Vagina (tissue), 2 donors: ENCODE data around the gene RALGAPB. TPM values are rescaled to one million over a fixed set of nuclear protein-coding genes. Genes with fewer than 3 reads are reported as not detected.

Experiments used
- DNase-seq, 2 donors: peaks; one replicate each; pipeline ENCODE4 v3.0.0-alpha.2; 2017; ENCODE audit errors: extremely low spot score in 2 of 2
- H3K27ac ChIP-seq: fragments of 200-600 bp; sonication (generic); one replicate; pipeline ENCODE4 v1.5.1; 2019
- H3K27me3 ChIP-seq: fragments of 200-600 bp; sonication (generic); one replicate; pipeline ENCODE4 v1.5.1; 2019
- H3K36me3 ChIP-seq, 2 donors: fragments of 200-600 bp; sonication (generic); one replicate each; pipeline ENCODE4 v1.5.1; 2017 to 2019
- H3K4me1 ChIP-seq: fragments of 200-600 bp; sonication (generic); one replicate; pipeline ENCODE4 v1.5.1; 2019
- H3K4me3 ChIP-seq, 2 donors: fragments of 200-600 bp; sonication (generic); 1 replicate in 1 of 2; 2 replicates in 1 of 2; pipeline ENCODE4 v1.5.1; 2016 to 2019
- H3K9me3 ChIP-seq: fragments of 200-600 bp; sonication (generic); one replicate; pipeline ENCODE4 v1.5.1; 2019
- POLR2A ChIP-seq, 2 donors: fragments of 450-650 bp; IDR thresholded peaks; one replicate each; pipeline ENCODE4 v1.6.1; 2017; ENCODE audit warnings: antibody characterized with exemption in 2 of 2, mild to moderate bottlenecking in 2 of 2, moderate library complexity in 2 of 2
- POLR2AphosphoS5 ChIP-seq, 2 donors: sonication (generic); formaldehyde crosslinking; IDR thresholded peaks; one replicate each; pipeline ENCODE4 v1.9.0; 2017; ENCODE audit warnings: antibody characterized with exemption in 2 of 2, mild to moderate bottlenecking in 2 of 2, low read depth in 1 of 2; ENCODE audit not compliant: insufficient read depth in 1 of 2
- intact Hi-C: fragments of 100-400 bp; cut with DNase I; formaldehyde crosslinking; loops from one replicate; pipeline ENCODE4 v1.15.1; 2023
- total RNA-seq: library from RNA; depleted of rRNA; stranded (reverse); fragments of >200 nt; gene quantifications from one replicate; pipeline ENCODE4 v1.2.3, GENCODE V29; 2016
- TF ChIP-seq, protein P1 (sequence below), 3 experiments: fragments of 450-650 bp in 2 of 3; fragments of 200-600 bp in 1 of 3; sonication (generic) in 1 of 3; IDR thresholded peaks; one replicate each; pipeline ENCODE4 v1.5.1; 2017 to 2019; ENCODE audit warnings: antibody characterized with exemption in 3 of 3, mild to moderate bottlenecking in 2 of 3, moderate library complexity in 2 of 3

RALGAPB gene
- total RNA-seq = 45.2 TPM

DNA sequence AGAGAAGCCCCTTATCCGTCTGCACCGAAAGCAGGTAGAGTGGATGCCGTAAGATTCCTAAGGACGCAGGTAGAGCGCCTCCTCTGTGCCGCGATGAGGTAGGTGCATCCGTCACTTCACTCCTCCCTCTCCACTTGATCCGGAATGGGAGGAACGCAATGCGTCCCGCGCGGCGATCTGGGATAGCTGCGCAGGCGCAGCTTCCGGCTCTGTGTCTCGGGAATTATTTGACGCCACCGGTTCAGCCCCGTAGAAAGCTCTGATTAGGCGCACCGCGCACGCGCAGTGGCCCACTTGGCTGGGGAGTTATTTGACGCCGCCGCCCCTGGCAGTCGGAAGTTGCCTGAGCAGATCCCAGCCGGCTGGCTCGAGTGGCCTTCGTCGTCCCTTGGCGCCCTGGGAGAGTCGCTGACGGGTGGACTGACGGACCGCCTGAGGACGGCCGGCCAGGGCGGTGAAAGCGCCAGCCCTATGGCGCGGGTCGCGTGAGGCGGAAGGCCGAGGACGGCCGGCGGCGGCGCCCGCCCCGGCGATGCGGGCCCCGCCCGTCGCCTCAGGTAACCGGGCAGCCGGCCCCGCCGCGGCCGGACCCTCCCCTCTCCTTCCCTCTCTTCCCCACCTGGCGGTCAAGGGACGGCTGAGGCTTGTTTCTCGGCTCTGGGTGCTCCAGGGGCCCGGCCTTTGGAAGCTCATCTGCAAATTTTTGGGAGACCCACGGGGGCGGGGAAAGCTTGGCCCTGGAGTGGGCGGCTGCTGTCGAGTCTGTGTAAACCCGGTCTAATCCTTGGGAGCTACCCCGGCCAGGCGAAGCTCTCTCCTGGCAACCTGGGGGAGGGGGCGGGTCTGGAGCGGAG is at the start of gene RALGAPB:
RALGAPB (plus strand) TSS at position 331 of the 854 bp plus-strand sequence. CDS start 15,590 bp downstream, outside the sequence.
- intact Hi-C loops = no loop called here
- Histone ChIP-seq H3K27me3 (no peaks in the 10 kb centered on the region), H3K4me3 (peak within 1 kb of the TSS; percentile 74 to 87), H3K4me1 (peaks cover 43% of the 10 kb centered on the region), H3K9me3 (no peaks in the 10 kb centered on the region), H3K36me3 (no peaks in the 10 kb centered on the region), H3K27ac (peak within 1 kb of the TSS; percentile 86)
- peak in 1 of 2 donors; percentile 98 for DNase-seq
- TF ChIP-seq POLR2AphosphoS5 (IDR thresholded peaks at IDR 0.05; ENCODE audit: insufficient read depth in 1 of 2, low read depth in 1 of 2) = peak; percentile 86 to 99
- TF ChIP-seq POLR2A (IDR thresholded peaks at IDR 0.05) = peak in 1 of 2 donors; percentile 26
- TF ChIP-seq, protein P1, sequence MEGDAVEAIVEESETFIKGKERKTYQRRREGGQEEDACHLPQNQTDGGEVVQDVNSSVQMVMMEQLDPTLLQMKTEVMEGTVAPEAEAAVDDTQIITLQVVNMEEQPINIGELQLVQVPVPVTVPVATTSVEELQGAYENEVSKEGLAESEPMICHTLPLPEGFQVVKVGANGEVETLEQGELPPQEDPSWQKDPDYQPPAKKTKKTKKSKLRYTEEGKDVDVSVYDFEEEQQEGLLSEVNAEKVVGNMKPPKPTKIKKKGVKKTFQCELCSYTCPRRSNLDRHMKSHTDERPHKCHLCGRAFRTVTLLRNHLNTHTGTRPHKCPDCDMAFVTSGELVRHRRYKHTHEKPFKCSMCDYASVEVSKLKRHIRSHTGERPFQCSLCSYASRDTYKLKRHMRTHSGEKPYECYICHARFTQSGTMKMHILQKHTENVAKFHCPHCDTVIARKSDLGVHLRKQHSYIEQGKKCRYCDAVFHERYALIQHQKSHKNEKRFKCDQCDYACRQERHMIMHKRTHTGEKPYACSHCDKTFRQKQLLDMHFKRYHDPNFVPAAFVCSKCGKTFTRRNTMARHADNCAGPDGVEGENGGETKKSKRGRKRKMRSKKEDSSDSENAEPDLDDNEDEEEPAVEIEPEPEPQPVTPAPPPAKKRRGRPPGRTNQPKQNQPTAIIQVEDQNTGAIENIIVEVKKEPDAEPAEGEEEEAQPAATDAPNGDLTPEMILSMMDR (IDR thresholded peaks at IDR 0.05) = peak in 2 of 3 experiments; percentile 24 to 35

DNA sequence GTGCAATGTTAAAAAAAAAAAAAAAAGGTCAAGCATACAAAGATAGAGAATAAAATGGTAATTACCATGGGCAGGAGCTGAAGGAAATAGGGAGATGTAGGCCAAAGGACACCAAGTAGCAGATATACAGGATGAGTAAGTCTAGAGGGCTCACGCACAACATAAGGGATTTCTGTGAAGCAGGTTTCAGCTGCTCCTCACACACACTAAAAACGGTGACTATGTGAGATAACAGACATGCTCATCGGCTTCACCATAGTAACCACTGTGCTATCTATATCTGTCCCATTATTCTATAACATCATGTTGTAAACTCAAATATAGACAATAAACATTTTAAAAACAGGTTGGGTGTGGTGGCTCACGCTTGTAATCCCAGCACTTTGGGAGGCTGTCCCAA is 49.1 kb upstream of the RALGAPB start:
- H3K36me3 ChIP-seq = peaks cover 0 to 97% of the 10 kb centered on the region in 2 donors
- H3K4me3 ChIP-seq = no peak overlapping the region
- intact Hi-C loops = no loop called here
- peaks cover 17% of the 10 kb centered on the region for H3K4me1 ChIP-seq
- TF ChIP-seq, protein P1 (IDR thresholded peaks at IDR 0.05) = no peak
- no peak for TF ChIP-seq POLR2AphosphoS5 (IDR thresholded peaks at IDR 0.05; ENCODE audit: insufficient read depth in 1 of 2, low read depth in 1 of 2)
- no peak overlapping the region for H3K27ac ChIP-seq
- H3K9me3 ChIP-seq = no peaks in the 10 kb centered on the region
- H3K27me3 ChIP-seq = no peaks in the 10 kb centered on the region
- no peak for DNase-seq

DNA sequence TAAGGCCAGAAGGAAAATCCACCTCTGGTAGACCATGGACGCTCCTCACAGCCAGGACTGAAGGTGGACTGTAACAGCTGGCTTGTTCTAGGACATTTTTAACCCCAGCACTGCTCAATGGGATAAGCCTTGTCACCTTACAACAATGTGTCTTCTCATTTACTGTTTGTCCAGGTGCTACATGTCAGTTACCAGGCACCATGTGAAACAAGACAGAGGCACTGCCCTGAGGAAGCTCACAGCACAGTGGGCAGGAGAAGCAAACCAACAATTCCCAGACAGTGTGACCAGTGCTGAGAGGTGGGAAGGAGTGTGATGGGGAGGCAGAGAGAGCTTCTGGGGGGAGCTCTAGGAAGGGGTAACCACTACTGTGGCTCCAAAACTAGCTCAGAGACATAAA is 48.2 kb upstream of the RALGAPB start:
- no peak for DNase-seq
- Histone ChIP-seq H3K27me3 (no peaks in the 10 kb centered on the region), H3K27ac (no peak overlapping the region), H3K4me3 (no peak overlapping the region), H3K9me3 (no peaks in the 10 kb centered on the region), H3K36me3 (peaks cover 0 to 99% of the 10 kb centered on the region in 2 donors), H3K4me1 (peaks cover 17% of the 10 kb centered on the region)
- intact Hi-C loops = no loop called here
- TF ChIP-seq POLR2A (IDR thresholded peaks at IDR 0.05) (no peak), POLR2AphosphoS5 (IDR thresholded peaks at IDR 0.05; ENCODE audit: insufficient read depth in 1 of 2, low read depth in 1 of 2) (no peak)
- TF ChIP-seq, protein P1 (IDR thresholded peaks at IDR 0.05) = no peak

DNA sequence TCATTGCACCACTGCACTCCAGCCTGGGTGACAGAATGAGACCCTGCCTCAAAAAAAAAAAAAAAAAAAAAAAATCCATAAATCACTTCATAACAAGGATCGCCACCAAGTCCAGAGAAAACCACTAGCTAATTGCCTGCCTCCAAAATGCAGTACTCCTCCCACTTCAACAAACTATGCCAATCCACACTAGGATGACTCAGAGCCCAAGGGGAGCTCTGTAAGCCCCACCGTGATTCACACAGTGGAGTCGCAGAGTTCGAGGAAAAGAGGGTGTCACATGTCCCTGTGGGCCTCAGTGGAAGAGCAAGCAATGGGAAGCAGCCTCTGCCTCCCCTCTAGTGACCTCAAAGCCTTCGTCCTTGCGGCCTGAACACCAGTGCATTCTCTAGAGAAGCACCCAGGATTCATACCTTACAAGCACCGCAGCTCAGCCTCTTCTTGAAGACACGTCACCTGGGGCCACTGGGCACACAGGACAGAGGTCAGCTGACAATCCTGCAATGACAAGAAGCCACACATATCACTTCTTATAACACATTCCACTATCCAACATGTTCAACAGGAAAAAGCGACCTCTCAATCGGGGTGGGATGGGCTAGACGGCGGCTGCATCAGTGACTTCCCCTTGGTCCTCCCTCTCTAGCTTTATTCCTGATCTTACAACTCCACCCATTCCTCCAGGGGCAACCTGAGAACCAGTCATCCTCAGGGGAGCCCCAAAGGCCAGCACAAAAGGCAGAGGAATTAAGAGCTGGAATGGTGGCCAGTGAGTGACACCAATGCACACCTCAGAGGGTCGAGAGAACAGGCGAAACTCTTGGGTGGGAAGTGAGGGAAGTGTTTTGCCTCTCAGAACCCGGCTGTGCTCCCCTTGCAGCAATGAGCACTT is 46.4 kb upstream of the RALGAPB start:
- intact Hi-C loops = no loop called here
- H3K4me1 ChIP-seq = peaks cover 17% of the 10 kb centered on the region
- H3K27me3 ChIP-seq = no peaks in the 10 kb centered on the region
- DNase-seq = no peak
- TF ChIP-seq POLR2AphosphoS5 (IDR thresholded peaks at IDR 0.05; ENCODE audit: insufficient read depth in 1 of 2, low read depth in 1 of 2) (no peak), POLR2A (IDR thresholded peaks at IDR 0.05) (no peak)
- TF ChIP-seq, protein P1 (IDR thresholded peaks at IDR 0.05) = no peak
- no peaks in the 10 kb centered on the region for H3K9me3 ChIP-seq
- H3K4me3 ChIP-seq = no peak overlapping the region
- H3K27ac ChIP-seq = peak overlapping the region; percentile 2
- peaks cover 4 to 99% of the 10 kb centered on the region in 2 donors for H3K36me3 ChIP-seq
